ENCODE measurements around the gene ACSS1. TPM values are rescaled to one million over a fixed set of nuclear protein-coding genes. Genes with fewer than 3 reads are reported as not detected.

The ACSS1 gene
- 0.15 TPM for polyA plus RNA-seq (2013, experiment 1 of 2)
- polyA plus RNA-seq (2013, experiment 2 of 2), result 0.21 TPM

DNA sequence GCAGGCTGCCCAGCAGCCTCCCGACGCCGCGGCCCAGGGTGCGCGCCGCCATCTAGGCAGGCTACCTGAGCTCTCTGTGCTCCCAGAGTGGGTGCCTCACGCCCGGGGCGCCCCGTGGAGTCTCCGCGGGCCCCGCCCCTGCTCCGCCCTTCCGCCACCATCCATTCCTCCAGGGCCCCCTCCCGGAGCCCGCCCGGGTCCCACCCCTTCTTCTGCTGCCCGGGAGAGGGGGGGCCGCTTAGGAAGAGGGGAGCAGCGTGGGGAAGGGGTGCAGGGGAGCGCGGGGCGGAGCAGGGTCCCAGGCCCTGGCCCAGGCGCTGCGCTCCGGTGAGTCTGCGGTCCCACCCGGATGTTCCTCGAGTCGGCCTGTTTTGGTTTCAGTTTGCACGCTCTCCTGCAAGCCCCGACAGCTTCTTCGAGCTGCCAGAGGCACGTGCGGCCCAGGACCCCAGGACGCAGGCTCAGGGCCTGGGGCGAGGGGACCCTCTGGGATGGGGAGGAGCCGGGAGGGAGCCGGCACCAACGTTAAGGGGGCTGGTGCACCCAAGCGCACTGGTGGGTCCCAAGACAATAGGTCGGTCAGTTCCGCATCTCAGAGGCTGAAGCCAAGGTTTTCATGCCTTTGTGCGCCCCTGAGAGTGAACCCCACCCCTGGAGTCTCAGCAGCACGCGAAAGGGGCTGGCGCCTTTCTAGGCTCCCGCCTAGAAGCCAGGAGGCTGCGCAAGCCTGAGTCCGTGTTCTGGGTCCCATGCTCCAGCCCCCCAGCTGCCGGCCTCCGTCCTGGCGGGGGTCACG, at the start of gene ACSS1:
Gene ACSS1, minus strand, starts transcription at position 89 of the 796 bp plus-strand sequence. Its CDS starts 37 bp downstream, at position 52.
- Histone ChIP-seq H3K36me3 (ENCODE audit: control insufficient read depth, insufficient read depth, low read length) (no peaks in the 10 kb centered on the region), H3K4me1 (ENCODE audit: control insufficient read depth, low read depth, low read length) (no peaks in the 10 kb centered on the region), H3K18ac (ENCODE audit: low read length) (no peak within 1 kb of the TSS), H3K27me3 (ENCODE audit: insufficient read depth, low read length, poor library complexity) (peaks cover 43% of the 10 kb centered on the region), H3K56ac (ENCODE audit: low read length) (peak within 1 kb of the TSS; percentile 54), H3K9ac (ENCODE audit: low read length) (peak within 1 kb of the TSS; percentile 24), H4K8ac (ENCODE audit: low read depth, low read length) (no peak within 1 kb of the TSS), H3K23ac (ENCODE audit: low read length) (no peak within 1 kb of the TSS), H2BK5ac (ENCODE audit: low read length) (no peak within 1 kb of the TSS), H3K79me1 (ENCODE audit: low read length) (no peaks in the 10 kb centered on the region), H3K79me2 (ENCODE audit: control insufficient read depth, insufficient read depth, low read length) (no peaks in the 10 kb centered on the region), H3K27ac (ENCODE audit: low read depth, low read length) (no peak within 1 kb of the TSS), H3K4ac (ENCODE audit: low read depth, low read length) (no peak within 1 kb of the TSS), H2BK120ac (ENCODE audit: low read depth, low read length) (no peak within 1 kb of the TSS), H3K4me3 (ENCODE audit: low read length) (no peak within 1 kb of the TSS), H2BK15ac (replicated peaks; ENCODE audit: low read depth) (no peak within 1 kb of the TSS), H2AK5ac (ENCODE audit: low read length) (no peak within 1 kb of the TSS), H3K4me2 (ENCODE audit: low read length) (peak within 1 kb of the TSS; percentile 48), H4K5ac (ENCODE audit: low read length) (no peak within 1 kb of the TSS)
- no peak for DNase-seq
- no CpG with 5 or more reads among the region's 56 CpGs for WGBS (ENCODE audit: extremely low coverage, insufficient coverage, low lambda C conversion rate)

DNA sequence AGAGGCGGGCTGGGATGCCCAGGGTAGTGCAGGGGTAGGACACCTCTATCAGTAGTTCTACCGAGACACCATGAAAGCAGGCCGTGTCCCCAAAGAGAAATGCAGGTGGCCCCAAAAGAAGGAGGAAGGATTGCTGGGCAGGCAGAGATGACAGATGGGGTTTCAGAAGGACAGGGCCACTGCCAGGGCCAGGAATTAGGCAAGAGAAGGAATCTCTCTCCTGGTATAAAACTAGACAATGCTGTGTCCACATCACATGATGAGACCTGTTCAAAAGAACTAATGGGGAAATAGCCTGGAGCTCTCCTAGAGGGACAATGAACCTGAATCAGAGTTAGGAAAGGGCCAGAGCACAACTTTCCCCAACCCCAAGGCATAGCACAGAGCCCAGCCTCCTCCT, 45.6 kb upstream of the ACSS1 start:
- DNase-seq, result no peak
- Histone ChIP-seq H3K4me1 (ENCODE audit: control insufficient read depth, low read depth, low read length) (no peaks in the 10 kb centered on the region), H3K18ac (ENCODE audit: low read length) (no peak overlapping the region), H3K4ac (ENCODE audit: low read depth, low read length) (no peak overlapping the region), H4K8ac (ENCODE audit: low read depth, low read length) (no peak overlapping the region), H3K36me3 (ENCODE audit: control insufficient read depth, insufficient read depth, low read length) (no peaks in the 10 kb centered on the region), H3K79me1 (ENCODE audit: low read length) (no peaks in the 10 kb centered on the region), H3K56ac (ENCODE audit: low read length) (no peak overlapping the region), H2BK15ac (replicated peaks; ENCODE audit: low read depth) (no peak overlapping the region), H3K23ac (ENCODE audit: low read length) (no peak overlapping the region), H3K4me3 (ENCODE audit: low read length) (no peak overlapping the region), H3K27ac (ENCODE audit: low read depth, low read length) (no peak overlapping the region), H2BK5ac (ENCODE audit: low read length) (no peak overlapping the region), H3K4me2 (ENCODE audit: low read length) (no peak overlapping the region), H2BK120ac (ENCODE audit: low read depth, low read length) (no peak overlapping the region), H4K5ac (ENCODE audit: low read length) (no peak overlapping the region), H3K79me2 (ENCODE audit: control insufficient read depth, insufficient read depth, low read length) (no peaks in the 10 kb centered on the region), H2AK5ac (ENCODE audit: low read length) (no peak overlapping the region), H3K27me3 (ENCODE audit: insufficient read depth, low read length, poor library complexity) (no peaks in the 10 kb centered on the region), H3K9ac (ENCODE audit: low read length) (no peak overlapping the region)
- no CpG with 5 or more reads among the region's 3 CpGs for WGBS (ENCODE audit: extremely low coverage, insufficient coverage, low lambda C conversion rate)

DNA sequence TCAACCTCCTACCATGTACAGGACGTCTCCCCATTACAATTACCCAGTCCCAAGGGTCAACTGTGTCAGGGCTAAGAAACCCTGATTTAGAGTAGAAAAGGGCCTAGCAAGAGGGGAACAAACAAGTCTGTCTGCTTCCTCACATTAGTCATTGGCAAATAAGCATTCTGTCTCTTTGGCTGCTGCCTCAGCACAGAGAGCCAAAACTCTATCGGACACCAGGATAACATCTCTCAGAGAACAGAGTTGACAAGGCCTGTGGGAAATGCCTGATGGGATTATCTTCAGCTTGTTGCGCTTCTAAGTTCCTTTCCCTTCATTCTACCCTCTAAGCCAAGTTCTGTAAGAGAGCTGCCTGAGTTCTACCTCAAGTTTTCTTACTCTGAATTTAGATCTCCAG, 43.0 kb upstream of the ACSS1 start:
- Histone ChIP-seq H3K27ac (ENCODE audit: low read depth, low read length) (no peak overlapping the region), H3K79me2 (ENCODE audit: control insufficient read depth, insufficient read depth, low read length) (no peaks in the 10 kb centered on the region), H2AK5ac (ENCODE audit: low read length) (no peak overlapping the region), H3K4me3 (ENCODE audit: low read length) (no peak overlapping the region), H3K4me1 (ENCODE audit: control insufficient read depth, low read depth, low read length) (no peaks in the 10 kb centered on the region), H3K27me3 (ENCODE audit: insufficient read depth, low read length, poor library complexity) (no peaks in the 10 kb centered on the region), H2BK15ac (replicated peaks; ENCODE audit: low read depth) (no peak overlapping the region), H3K18ac (ENCODE audit: low read length) (no peak overlapping the region), H3K79me1 (ENCODE audit: low read length) (no peaks in the 10 kb centered on the region), H4K8ac (ENCODE audit: low read depth, low read length) (no peak overlapping the region), H3K4ac (ENCODE audit: low read depth, low read length) (no peak overlapping the region), H3K36me3 (ENCODE audit: control insufficient read depth, insufficient read depth, low read length) (no peaks in the 10 kb centered on the region), H4K5ac (ENCODE audit: low read length) (no peak overlapping the region), H2BK120ac (ENCODE audit: low read depth, low read length) (no peak overlapping the region), H3K23ac (ENCODE audit: low read length) (no peak overlapping the region), H2BK5ac (ENCODE audit: low read length) (no peak overlapping the region), H3K9ac (ENCODE audit: low read length) (no peak overlapping the region), H3K4me2 (ENCODE audit: low read length) (no peak overlapping the region), H3K56ac (ENCODE audit: low read length) (no peak overlapping the region)
- no CpG with 5 or more reads among the region's 3 CpGs for WGBS (ENCODE audit: extremely low coverage, insufficient coverage, low lambda C conversion rate)
- no peak for DNase-seq

DNA sequence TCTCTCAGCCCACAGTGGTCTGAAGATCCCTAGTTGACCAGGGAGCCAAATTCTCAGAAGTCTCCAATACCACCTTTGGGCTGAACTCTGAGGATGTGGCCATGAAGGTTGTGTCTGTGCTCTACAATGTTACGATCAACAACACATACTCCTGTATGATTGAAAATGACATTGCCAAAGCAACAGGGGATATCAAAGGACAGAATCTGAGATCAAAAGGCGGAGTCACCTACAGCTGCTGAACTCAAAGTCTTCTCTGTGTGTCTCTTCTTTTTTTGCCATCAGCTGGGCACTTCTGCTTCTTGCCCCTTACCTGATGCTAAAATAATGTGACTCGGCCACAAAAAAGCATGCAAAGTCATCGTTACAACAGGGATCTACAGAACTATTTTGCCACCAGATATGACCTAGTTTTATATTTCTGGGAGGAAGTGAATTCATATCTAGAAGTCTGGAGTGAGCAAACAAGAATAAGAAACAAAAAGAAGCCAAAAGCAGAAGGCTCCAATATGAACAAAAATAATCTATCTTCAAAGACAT, 41.7 kb upstream of the ACSS1 start:
- Histone ChIP-seq H3K23ac (ENCODE audit: low read length) (no peak overlapping the region), H3K27me3 (ENCODE audit: insufficient read depth, low read length, poor library complexity) (no peaks in the 10 kb centered on the region), H4K8ac (ENCODE audit: low read depth, low read length) (no peak overlapping the region), H3K79me1 (ENCODE audit: low read length) (no peaks in the 10 kb centered on the region), H2BK120ac (ENCODE audit: low read depth, low read length) (no peak overlapping the region), H2BK5ac (ENCODE audit: low read length) (no peak overlapping the region), H3K36me3 (ENCODE audit: control insufficient read depth, insufficient read depth, low read length) (no peaks in the 10 kb centered on the region), H4K5ac (ENCODE audit: low read length) (no peak overlapping the region), H3K4me3 (ENCODE audit: low read length) (no peak overlapping the region), H3K56ac (ENCODE audit: low read length) (no peak overlapping the region), H2BK15ac (replicated peaks; ENCODE audit: low read depth) (no peak overlapping the region), H3K18ac (ENCODE audit: low read length) (no peak overlapping the region), H2AK5ac (ENCODE audit: low read length) (no peak overlapping the region), H3K9ac (ENCODE audit: low read length) (no peak overlapping the region), H3K79me2 (ENCODE audit: control insufficient read depth, insufficient read depth, low read length) (no peaks in the 10 kb centered on the region), H3K27ac (ENCODE audit: low read depth, low read length) (no peak overlapping the region), H3K4me2 (ENCODE audit: low read length) (no peak overlapping the region), H3K4ac (ENCODE audit: low read depth, low read length) (no peak overlapping the region), H3K4me1 (ENCODE audit: control insufficient read depth, low read depth, low read length) (no peaks in the 10 kb centered on the region)
- no peak for DNase-seq
- no CpG with 5 or more reads among the region's 4 CpGs for WGBS (ENCODE audit: extremely low coverage, insufficient coverage, low lambda C conversion rate)

DNA sequence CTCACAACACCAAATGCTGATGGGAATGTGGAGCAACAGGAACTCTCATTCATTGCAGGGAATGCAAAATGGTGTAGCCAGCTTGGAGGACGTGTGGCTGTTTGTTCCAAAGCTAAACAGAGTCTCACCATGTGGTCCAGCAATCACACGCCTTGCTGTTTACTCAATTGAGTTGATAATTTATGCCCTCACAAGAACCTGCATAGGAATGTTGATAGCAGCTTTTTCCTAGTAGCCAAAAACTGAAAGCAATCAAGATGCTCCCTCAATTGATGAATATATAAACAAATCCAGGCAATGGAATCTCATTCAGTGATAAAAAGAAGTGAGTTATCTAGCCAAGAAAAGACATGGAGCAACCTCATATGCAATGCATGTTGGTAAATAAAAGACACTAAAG, 39.6 kb upstream of the ACSS1 start:
- no peaks in the 10 kb centered on the region for H3K36me3 ChIP-seq (ENCODE audit: control insufficient read depth, insufficient read depth, low read length)
- WGBS (ENCODE audit: extremely low coverage, insufficient coverage, low lambda C conversion rate), result no CpG with 5 or more reads among the region's 2 CpGs
- no peak for DNase-seq
- no peak overlapping the region for H3K56ac ChIP-seq (ENCODE audit: low read length)
- H2BK5ac ChIP-seq (ENCODE audit: low read length), result no peak overlapping the region
- no peak overlapping the region for H3K4ac ChIP-seq (ENCODE audit: low read depth, low read length)
- no peak overlapping the region for H3K23ac ChIP-seq (ENCODE audit: low read length)
- no peaks in the 10 kb centered on the region for H3K79me1 ChIP-seq (ENCODE audit: low read length)
- no peaks in the 10 kb centered on the region for H3K4me1 ChIP-seq (ENCODE audit: control insufficient read depth, low read depth, low read length)
- no peak overlapping the region for H2BK120ac ChIP-seq (ENCODE audit: low read depth, low read length)
- no peaks in the 10 kb centered on the region for H3K79me2 ChIP-seq (ENCODE audit: control insufficient read depth, insufficient read depth, low read length)
- no peaks in the 10 kb centered on the region for H3K27me3 ChIP-seq (ENCODE audit: insufficient read depth, low read length, poor library complexity)
- no peak overlapping the region for H3K18ac ChIP-seq (ENCODE audit: low read length)
- H3K9ac ChIP-seq (ENCODE audit: low read length), result no peak overlapping the region
- no peak overlapping the region for H2BK15ac ChIP-seq (replicated peaks; ENCODE audit: low read depth)
- no peak overlapping the region for H4K8ac ChIP-seq (ENCODE audit: low read depth, low read length)
- no peak overlapping the region for H4K5ac ChIP-seq (ENCODE audit: low read length)
- H3K27ac ChIP-seq (ENCODE audit: low read depth, low read length), result no peak overlapping the region
- H3K4me2 ChIP-seq (ENCODE audit: low read length), result no peak overlapping the region
- no peak overlapping the region for H3K4me3 ChIP-seq (ENCODE audit: low read length)
- no peak overlapping the region for H2AK5ac ChIP-seq (ENCODE audit: low read length)

Data from mesendoderm (in vitro differentiated cells).